Suppressor macrophage (primary cell): ENCODE results near the gene AQP9.
"Not testable (repeated sequence)": the region's sequence is repeated elsewhere in the genome, so short reads cannot be mapped to it uniquely, and the experiment has no call there.

Source experiments
- DNase-seq, 4 experiments: peaks; one replicate each; pipeline ENCODE4 v3.0.0-alpha.2; 2020 to 2022
- total RNA-seq, 17 experiments: gene quantifications; one replicate each; lab custom pipeline; 2026; ENCODE audit warnings: mixed read lengths in 6 of 17, inconsistent platforms in 3 of 17; lab: John Stamatoyannopoulos, UW

Gene AQP9, protein sequence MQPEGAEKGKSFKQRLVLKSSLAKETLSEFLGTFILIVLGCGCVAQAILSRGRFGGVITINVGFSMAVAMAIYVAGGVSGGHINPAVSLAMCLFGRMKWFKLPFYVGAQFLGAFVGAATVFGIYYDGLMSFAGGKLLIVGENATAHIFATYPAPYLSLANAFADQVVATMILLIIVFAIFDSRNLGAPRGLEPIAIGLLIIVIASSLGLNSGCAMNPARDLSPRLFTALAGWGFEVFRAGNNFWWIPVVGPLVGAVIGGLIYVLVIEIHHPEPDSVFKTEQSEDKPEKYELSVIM
- 226 to 1,560 (median 601) reads per million in 17 experiments for total RNA-seq

- peak; percentile 37 to 74 (median 60) for DNase-seq
Observed at GRCh38 chr15:58138106-58138505, at the start of gene AQP9. TSS of gene AQP9 (plus strand) at chr15:58138381. CDS start at chr15:58138566, 185 bp downstream.

DNA sequence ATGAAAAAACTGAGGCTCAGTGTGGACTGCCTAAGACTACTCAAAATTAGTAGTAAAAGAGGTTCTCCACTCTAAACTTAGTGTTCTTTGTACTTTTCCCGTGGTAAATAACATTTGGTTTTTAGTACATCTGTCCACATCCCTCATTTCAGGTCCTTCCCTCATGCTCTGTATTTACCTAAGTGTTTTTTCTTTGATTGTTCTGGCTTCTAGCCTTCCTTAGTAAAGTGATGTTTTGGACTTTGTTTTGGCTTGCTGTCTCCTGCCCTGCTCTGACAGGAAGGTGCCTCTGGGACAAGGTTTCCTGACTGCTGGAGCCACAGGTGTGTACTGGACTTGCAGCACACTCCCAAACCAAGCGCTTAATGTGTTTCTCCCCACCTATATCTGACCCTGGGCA is 42.8 kb upstream of the AQP9 start:
- no peak for DNase-seq

GRCh38 chr15:58096529-58097084 is 41.6 kb upstream of the AQP9 start:
- no peak for DNase-seq

DNA sequence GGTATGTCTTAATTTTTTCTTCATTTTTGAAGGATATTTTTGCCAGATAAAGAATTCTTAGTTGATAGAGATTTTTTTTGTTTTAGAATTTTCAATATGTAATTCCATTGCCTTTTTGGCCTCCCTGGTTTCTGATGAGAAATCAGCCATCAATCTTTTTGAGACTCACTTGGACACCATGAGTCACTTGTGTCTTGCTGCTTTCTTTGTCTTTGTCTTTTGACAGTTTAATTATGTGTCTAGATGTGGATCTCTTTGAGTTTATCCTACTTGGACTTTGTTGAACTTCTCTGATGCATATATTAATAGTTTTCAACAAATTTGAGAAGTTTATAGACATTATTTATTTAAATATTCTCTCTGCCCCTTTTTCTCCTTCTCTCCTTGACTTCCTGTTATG is 34.7 kb upstream of the AQP9 start:
- DNase-seq = no peak

DNA sequence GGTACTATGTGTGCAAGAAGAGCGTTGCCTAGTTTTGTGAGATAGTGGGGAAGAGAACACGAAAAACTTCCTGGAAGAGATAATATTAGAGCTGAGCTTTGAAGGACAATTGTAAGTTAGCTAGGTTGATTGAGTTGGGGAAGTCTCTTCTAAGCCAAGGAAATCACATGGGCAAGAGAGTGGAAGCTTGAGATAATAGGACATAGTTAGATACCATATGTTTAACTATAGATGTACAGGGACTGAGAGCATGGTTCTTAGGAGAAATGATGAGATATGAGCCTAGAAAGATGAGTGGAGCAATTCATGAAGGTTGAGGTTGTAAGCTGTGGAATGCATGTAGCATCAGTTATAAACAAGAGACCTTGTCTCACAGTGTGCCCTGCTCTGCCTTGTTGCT is 30.1 kb upstream of the AQP9 start:
- no peak for DNase-seq

DNA sequence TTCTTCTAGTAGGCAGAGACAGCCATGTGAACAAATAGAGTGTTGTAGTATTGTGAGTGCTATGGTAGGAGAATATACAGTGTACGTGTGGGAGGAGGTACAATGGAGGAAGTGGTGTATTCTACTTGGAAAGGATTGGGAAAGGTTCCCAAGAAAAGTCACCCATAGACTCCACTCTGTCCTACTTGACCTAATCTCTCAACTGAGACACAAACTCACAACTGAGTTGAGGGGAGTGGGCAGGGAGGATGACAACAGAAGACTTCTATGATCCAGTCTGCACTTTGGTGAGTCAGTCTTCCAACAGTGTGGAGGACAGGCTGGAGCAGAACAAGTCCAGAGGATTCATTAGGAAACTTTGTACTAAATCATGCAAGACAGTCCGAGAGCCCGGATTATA is 28.8 kb upstream of the AQP9 start:
- peak; percentile 55 to 86 (median 64) for DNase-seq

DNA sequence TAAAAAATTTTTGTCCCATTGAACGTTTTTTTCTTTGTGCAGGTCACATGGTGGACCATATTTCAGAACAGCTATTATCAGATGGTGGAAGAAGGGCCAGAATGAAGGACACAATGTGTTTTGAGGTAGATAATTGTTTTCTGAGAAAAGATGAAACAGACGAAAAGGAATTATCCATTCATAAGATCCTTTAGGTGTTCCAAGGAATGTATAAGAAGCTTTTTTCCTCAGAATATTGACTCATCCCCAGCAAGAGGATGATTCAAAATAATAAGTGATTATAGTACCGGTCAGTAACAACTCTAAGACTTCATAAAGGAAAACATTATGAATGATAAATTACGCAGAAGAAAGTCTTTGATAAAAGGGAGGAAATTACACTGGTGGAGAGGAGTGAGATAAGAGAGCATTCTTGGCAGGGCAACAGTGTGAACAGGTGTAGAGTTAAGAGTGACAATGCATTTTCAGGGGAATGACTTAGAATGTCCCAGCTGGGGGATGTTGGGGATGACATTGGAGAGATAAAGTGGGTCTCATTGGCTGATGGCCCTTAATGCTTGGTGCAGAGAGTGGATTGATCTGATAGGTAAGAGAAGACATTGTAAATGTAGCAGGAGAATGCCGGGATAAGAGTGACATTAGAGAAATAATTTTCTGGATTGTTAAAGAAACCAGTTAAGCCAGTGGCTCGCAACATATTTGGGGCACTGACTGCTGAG is 27.0 kb upstream of the AQP9 start:
- DNase-seq = no peak

DNA sequence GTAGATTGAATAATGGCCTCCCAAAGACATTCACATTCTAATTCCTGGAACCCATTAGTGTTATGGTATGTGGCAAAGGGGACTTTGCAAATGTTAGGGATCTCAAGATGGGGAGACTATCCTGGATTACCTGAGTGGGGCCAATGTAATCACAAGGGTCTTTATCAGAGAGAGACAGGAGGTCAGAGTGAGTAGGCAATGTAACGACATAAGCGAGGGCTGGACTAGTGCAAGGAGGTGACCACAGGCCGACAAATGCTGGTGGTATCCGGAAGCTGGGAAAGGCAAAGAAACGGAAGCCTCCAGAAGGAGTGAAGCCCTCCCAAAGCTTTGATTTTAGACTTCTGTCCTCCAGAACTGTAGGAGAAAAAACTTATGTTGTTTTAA is 26.5 kb upstream of the AQP9 start:
- DNase-seq = no peak

DNA sequence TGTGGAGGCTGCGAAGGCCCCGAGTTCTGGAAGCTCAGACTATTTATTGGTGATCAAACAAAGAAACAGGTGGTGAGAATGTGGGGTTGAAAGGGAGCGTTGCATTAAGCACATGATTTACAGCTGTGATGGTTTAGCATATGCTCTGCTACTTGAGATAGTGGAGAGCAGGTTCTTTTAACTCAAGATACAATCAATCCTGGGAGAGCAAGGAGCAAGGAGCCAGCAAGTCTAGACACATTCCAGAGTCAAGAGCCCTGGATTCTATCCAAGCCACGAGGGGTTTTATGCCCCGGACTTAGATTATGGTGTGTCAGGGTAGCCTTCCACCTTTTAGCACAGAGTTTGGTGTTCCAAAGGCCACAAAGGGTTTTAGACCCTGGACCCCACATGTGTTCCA is 24.8 kb upstream of the AQP9 start:
- DNase-seq = not testable (repeated sequence)

DNA sequence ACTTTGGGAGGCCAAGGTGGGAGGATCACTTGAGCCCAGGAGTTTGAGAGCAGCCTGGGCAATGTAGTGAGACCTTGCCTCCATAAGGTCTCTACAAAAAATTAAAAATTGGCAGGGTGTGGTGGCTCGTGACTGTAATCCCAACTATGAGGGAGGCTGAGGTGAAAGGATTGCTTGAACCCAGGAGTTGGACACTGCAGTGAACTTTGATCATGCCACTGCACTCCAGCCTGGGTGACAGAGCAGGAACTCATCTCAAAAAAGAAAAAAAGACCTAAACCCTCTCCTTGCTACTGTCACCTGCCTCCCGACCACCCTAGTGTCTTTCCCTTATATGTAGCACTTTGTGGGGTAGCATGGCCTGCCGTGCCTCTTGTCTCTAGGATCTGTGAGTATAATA is 23.8 kb upstream of the AQP9 start:
- no peak for DNase-seq

DNA sequence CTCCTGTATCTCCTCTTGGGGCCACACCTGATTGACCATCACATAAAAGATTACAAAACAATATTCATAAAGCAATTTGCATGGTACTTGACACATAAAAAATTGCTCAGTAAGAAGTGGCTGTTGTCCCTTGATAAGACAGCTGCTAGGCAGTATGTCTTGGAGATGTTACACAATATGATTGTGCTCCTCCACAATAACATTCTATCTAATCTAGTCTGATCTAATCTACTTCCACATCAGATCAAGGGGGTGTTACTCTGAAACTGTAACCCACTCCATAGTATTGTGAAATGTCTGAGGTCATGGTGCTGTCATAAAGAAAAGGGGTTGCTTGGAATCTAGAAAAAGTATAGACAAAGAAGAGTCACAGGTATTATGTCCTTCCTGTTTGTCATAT is 23.4 kb upstream of the AQP9 start:
- DNase-seq = peak; percentile 9 to 79 (median 46)

GRCh38 chr15:58115692-58116091 is 22.5 kb upstream of the AQP9 start:
- DNase-seq = peak; percentile 8 to 58 (median 30)

- DNase-seq = no peak
Observed at GRCh38 chr15:58117619-58118018, 20.6 kb upstream of the AQP9 start.

GRCh38 chr15:58118272-58118671 is 19.9 kb upstream of the AQP9 start:
- DNase-seq = no peak

DNA sequence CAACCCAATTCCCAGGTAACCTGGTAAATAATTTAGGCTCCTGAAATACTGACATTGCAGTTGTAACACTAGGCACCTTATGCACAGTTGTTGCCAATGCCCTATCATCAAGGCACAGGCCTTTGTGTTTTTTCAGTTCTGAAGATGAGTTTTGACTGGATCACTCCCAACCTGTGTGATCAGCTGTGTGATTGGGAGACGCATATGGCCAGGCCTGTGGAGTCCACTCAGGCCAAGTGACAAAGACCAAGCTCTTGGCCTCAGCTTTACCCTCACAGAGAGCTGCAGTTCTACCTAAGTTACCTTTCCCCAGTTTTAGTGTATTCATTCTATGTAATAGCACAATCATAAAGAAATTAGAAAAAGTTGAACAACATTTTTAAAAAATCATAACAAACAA is 19.2 kb upstream of the AQP9 start:
- DNase-seq = no peak

DNA sequence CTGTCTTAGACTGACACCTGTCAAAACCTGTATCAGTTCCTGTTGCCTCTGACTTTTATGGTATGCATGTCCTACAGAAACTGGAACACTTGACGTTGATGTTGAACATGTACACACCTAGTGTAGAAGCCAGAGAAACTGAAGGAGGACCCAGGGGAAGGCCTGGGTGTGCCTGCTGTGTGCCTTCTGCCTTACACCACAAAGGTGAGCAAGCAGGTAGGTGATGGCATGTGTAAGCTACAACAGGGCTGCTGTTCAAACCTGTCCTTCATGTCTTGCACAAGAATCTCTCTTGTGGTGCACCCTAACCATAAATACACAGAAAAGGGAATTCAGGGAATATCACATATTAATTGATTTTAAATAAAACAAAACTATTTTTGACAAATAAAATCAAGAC is 13.6 kb upstream of the AQP9 start:
- no peak for DNase-seq

GRCh38 chr15:58125333-58125732 is 12.8 kb upstream of the AQP9 start:
- DNase-seq = no peak

- DNase-seq = no peak
Observed at GRCh38 chr15:58134886-58135285, 3.3 kb upstream of the AQP9 start.

GRCh38 chr15:58135511-58136174 is 2.5 kb upstream of the AQP9 start:
- peak in 1 of 4 experiments; percentile 14 for DNase-seq

DNA sequence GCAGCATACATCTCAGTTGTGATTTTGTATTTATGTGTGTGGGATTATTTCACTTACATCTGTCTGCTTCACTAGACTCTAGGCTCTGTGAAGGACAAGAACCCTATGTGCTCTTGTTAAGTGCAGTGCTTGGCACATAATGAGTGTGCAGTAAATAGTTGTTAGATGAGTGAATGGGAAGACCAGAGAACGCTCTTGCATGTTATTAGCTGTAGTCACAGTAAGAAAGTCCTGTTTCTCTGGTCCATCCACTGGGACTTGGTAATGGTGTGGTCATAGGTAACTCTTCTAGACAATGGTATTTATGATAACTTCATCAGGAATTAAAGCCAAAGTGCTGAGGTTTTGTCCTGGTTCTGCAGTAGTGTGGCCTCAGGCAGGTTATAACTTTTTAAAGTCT is 1.4 kb upstream of the AQP9 start:
- DNase-seq = no peak

- no peak for DNase-seq
Observed at GRCh38 chr15:58137686-58138085, 495 bp upstream of the AQP9 start.

DNA sequence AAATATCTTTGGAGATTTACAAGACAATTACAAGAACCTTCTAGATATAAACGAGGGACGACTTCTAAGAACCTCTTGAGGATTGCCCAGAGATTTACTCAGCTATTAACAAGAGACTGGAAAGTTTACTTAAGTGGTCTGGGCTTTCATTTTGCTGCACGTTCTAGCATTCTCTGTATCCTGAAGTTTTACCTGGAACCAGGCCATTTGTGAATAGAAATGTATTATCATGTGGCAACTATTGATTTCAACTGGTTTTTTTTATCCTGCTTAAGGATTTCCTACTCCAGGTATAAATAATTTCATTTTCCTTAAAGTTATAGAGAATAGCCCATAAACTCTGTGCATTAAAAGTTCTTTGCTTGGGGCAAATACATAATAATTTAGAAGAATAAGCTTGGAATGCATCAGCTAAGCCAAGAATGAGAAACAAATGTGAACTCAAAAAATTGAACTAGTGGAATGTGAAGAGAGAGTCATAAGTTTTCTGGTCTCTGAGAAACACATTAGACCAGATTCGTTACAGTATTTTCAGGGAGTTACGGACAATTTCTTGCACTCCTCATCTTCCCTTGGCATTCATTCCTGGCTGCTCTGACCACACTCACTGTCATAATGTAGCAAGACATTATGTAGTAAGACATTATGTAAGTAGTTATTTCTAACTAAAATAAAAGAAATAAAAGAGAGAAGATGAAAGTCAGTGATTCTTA is 1.3 kb downstream of the AQP9 start:
- peak in 1 of 4 experiments; percentile 18 for DNase-seq
